GM19328 (cell line): ENCODE results near the gene PPP2R5C.

Experiments
- ATAC-seq: cut with Tn5 transposase; IDR thresholded peaks from one replicate; pipeline ENCODE4 v1.9.1; 2021; ENCODE audit warnings: mild to moderate bottlenecking, moderate library complexity; ENCODE audit not compliant: unreplicated experiment

The PPP2R5C gene

GRCh38 chr14:101882141-101882935 is 120.8 kb downstream of the PPP2R5C start:
- no peak for ATAC-seq

GRCh38 chr14:101884089-101884933 is 122.8 kb downstream of the PPP2R5C start:
- no peak for ATAC-seq

- no peak for ATAC-seq
These were observed 123.5 kb downstream of the PPP2R5C start for GRCh38 chr14:101884934-101885576.

GRCh38 chr14:101887219-101887618 is 125.7 kb downstream of the PPP2R5C start:
- ATAC-seq: no peak

- ATAC-seq: no peak
These were observed 126.7 kb downstream of the PPP2R5C start for GRCh38 chr14:101888182-101888581.

DNA sequence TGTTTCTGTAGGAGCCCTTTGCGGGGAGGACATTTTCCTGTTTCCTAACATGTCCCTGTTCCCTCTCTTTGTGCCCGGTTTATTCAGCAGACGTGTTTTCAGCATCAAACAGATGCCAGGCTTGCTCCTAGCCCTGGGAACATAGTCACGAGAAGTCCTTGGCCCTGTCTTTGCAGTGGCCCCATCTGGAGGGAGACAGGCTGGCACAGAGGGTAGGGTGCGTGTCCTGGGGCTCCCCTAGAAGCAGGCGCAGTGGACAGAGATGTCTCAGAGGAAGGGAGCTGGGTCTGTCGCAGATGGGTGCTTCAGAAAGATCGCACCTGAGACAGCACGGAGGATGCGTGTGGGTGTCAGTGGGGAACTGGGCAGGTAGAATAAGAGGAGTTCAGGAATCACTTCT is 127.9 kb downstream of the PPP2R5C start:
- ATAC-seq: no peak

- no peak for ATAC-seq
These were observed 128.4 kb downstream of the PPP2R5C start for GRCh38 chr14:101889898-101890297.

- no peak for ATAC-seq
These were observed 130.0 kb downstream of the PPP2R5C start for GRCh38 chr14:101891471-101891870.

DNA sequence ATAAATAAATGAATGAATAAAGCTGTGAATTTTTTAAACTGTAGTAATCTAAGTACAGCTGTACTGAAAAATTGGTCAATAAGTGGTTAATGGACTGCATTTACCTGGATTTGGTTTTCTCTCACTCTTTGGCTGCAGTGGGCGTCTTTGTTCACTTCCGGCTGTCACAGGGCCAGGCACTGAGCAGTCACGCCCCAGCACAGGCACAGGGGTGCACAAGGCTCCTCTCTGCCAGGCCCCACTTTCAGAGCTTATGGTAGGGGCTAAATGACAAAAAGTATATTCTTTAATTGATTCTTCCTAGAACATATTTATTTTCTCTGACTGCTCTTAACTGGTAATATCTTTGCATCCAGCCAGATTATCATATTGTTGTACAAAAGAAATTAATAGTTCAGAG is 132.2 kb downstream of the PPP2R5C start:
- no peak for ATAC-seq

GRCh38 chr14:101894365-101895081 is 133.0 kb downstream of the PPP2R5C start:
- no peak for ATAC-seq

DNA sequence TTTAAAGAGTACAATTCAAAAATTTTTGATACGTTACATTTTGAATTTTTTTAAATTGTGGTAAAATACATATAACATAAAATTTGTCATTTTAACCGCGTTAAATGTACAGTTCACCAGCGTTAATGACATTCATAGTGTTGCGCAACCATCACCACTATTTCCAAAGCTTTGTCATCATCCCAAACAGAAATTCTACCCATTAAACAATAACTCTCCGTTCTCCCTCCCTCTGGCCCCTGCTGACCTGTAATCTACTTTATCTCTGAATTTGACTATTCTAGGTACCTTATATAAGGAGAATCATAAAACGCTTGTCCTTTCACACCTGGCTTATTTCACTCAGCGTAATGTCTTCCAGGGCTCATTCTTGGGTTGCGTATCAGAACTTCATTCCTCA is 133.7 kb downstream of the PPP2R5C start:
- ATAC-seq: no peak

DNA sequence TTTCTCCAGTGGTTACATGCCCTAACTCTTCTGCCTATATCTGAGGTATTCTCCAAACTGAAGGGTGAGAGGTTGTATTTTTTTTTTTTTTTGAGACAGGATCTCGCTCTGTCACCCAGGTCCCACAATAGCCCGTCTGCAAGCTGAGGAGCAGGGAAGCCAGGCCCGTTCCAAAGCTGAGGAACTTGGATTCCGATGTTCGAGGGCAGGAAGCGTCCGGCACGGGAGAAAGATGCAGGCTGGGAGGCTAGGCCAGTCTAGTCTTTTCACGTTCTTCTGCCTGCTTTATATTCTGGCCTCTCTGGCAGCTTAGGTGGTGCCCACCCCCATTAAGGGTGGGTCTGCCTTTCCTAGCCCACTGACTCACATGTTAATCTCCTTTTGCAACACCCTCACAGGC is 135.8 kb downstream of the PPP2R5C start:
- ATAC-seq: no peak

DNA sequence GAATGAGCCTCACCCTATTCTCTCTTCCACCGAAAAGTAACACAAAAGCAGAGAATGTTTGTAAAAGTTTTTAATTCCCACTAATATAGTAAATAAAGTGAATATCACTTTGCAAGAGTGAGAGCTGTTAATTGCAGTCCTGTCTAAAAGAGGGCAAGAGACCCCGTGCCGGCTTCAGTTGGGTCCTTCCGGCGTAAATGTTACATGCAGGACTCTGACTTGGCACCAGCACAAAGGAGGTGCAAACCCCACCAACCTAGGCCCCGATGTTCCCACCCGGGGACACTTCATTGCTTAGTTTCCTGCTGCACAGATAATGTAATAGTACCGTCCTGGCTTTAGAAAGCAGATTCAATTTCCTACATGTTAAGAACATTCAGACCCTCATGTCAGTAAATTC is 136.9 kb downstream of the PPP2R5C start:
- ATAC-seq: no peak

- no peak for ATAC-seq
These were observed 137.8 kb downstream of the PPP2R5C start for GRCh38 chr14:101899263-101899662.

DNA sequence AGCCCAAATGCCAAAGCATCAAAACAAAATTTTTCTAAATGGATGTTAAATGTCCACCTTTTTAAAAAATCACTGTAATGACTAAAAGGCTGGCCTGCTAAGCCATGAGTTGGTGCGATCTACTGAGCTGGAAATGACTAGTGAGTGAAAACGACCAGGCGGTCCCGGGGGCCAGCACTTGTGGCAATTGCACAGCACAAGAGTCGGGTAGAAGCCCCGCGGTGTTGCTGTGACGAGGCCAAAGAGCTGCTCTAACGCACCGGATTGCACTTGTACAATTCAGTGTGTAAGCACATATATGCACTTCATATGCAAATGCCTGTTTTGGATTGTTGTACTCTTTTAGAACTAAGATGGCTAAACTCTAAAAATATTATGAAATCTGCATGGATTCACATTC is 138.7 kb downstream of the PPP2R5C start:
- ATAC-seq: no peak

- no peak for ATAC-seq
These were observed 141.6 kb downstream of the PPP2R5C start for GRCh38 chr14:101903111-101903561.

DNA sequence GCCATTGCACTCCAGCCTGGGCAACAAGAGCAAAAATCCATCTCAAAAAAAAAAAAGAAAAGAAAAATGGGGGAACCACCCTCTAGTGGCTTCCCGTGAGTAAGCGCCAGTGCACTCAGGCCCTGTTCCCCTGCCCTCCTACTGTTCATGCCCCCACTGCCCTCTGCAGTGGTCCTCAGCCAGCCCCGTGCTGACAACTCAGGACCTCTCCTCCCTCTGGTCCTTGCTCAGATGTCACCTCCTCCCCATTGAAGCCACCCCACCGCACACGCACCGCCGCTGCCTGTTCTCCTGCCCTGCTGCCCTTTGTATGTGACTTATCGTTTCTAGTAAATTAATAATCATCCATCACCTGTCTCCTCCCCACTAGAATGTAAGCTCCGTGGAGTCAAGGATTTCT is 144.1 kb downstream of the PPP2R5C start:
- ATAC-seq: no peak

GRCh38 chr14:101906645-101907044 is 145.1 kb downstream of the PPP2R5C start:
- no peak for ATAC-seq

DNA sequence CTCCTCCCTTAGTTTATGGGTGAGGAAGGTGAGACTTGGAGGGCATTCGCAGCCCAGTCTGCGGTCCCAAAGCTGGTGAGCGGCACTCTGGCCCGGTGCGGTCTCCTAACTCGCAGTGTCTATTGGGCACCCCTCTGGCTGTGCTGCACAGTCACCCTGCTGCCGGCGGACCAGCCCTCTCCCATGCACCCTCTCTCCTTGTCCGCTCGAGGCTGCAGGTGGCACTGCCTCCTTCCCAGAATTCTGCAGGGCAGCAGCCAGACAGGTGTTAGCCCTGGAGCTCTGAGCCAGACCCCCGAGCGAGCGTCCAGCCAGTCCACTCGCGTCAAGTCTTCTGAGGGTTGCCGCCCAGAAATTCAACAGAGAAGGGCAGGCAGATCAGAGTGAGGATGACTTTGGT is 146.1 kb downstream of the PPP2R5C start:
- no peak for ATAC-seq

DNA sequence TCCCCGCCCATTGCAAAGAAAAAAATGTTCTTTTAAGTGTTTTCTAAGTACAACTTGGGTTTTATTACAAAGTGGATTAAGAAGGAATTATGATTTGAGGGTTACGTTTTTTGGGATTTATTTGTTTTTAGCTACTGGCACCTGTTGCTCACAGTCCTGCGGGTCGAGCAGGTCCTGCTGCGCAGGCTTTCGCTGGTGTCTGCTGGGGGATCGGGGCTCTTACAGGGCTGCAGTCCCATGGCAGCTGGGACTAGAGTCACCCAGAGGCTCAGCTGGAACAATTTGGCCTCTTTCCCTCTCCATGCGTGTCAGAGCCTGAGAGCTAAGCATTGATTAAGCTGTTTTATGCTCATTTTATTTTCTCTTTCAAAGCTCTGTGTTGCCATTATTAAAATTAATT is 147.3 kb downstream of the PPP2R5C start:
- no peak for ATAC-seq
